Neural cell (in vitro differentiated cells): Measurements from ENCODE around the gene NUDC.

Source experiments
- CTCF ChIP-seq: fragments of 450-650 bp; IDR thresholded peaks from 2 replicates; pipeline ENCODE4 v1.5.1; 2014; ENCODE audit warnings: antibody characterized with exemption, mild to moderate bottlenecking, moderate library complexity; ENCODE audit not compliant: poor library complexity, severe bottlenecking
- EP300 ChIP-seq: fragments of 450-650 bp; conservative IDR thresholded peaks from 2 replicates; pipeline ENCODE4 v1.6.1; 2014; ENCODE audit warnings: antibody characterized with exemption, mild to moderate bottlenecking, moderate library complexity; ENCODE audit not compliant: poor library complexity, severe bottlenecking
- EZH2 ChIP-seq: fragments of 200-600, 300-800 bp; shearing (Covaris generic), sonication (generic); IDR thresholded peaks from 2 replicates; pipeline ENCODE4 v1.6.1; 2014; ENCODE audit warnings: antibody characterized with exemption, low read length, borderline replicate concordance, mild to moderate bottlenecking; ENCODE audit not compliant: insufficient read depth, poor library complexity, severe bottlenecking
- MXI1 ChIP-seq: fragments of 450-650 bp; conservative IDR thresholded peaks from 2 replicates; pipeline ENCODE4 v1.6.1; 2014; ENCODE audit warnings: antibody characterized with exemption, mild to moderate bottlenecking; ENCODE audit not compliant: poor library complexity, severe bottlenecking
- POLR2AphosphoS5 ChIP-seq: IDR thresholded peaks from 2 replicates; pipeline ENCODE4 v1.6.1; 2012
- REST ChIP-seq: IDR thresholded peaks from 2 replicates; pipeline ENCODE4 v1.6.1; 2012; ENCODE audit warnings: borderline replicate concordance
- SMC3 ChIP-seq: fragments of 450-650 bp; conservative IDR thresholded peaks from 2 replicates; pipeline ENCODE4 v1.6.1; 2014; ENCODE audit warnings: antibody characterized with exemption, mild to moderate bottlenecking, moderate library complexity; ENCODE audit not compliant: poor library complexity
- TAF1 ChIP-seq: IDR thresholded peaks from 2 replicates; pipeline ENCODE4 v1.6.1; 2012; ENCODE audit warnings: low read depth

- TF ChIP-seq POLR2AphosphoS5 (peak; percentile 92), EP300 (no peak), EZH2 (no peak), CTCF (no peak), REST (peak; percentile 37), TAF1 (peak; percentile 61), SMC3 (no peak), MXI1 (peak; percentile 68)
These were observed 31.7 kb upstream of the NUDC start, which contains the start of gene GPN2 for GRCh38 chr1:26889551-26890466.
